H1 (cell line): Measurements from ENCODE around the gene ALDH3B1.

Experiments used
- EP300 ChIP-seq, 2 experiments: IDR thresholded peaks; 1 replicate in 1 of 2; 2 replicates in 1 of 2; pipeline ENCODE4 v1.6.1; 2011 to 2012; ENCODE audit warnings: low read depth in 2 of 2, low read length in 2 of 2, mild to moderate bottlenecking in 2 of 2, borderline replicate concordance in 1 of 2, inconsistent platforms in 1 of 2, moderate library complexity in 1 of 2
- POLR2AphosphoS5 ChIP-seq: IDR thresholded peaks from 2 replicates; pipeline ENCODE4 v1.6.1; 2011; ENCODE audit warnings: low read depth, low read length
- TF ChIP-seq, protein P1 (sequence below), 3 experiments: IDR thresholded peaks; 1 replicate in 2 of 3; 2 replicates in 1 of 3; pipeline versions ENCODE4 v1.5.1 to v1.6.1; 2011; ENCODE audit warnings: low read length in 3 of 3, mild to moderate bottlenecking in 3 of 3, inconsistent platforms in 2 of 3, low read depth in 1 of 3, moderate library complexity in 1 of 3; ENCODE audit not compliant: insufficient read depth in 1 of 3; ENCODE audit errors: control extremely low read depth in 1 of 3
- TF ChIP-seq, protein P2 (sequence below): IDR thresholded peaks from 2 replicates; pipeline ENCODE4 v1.6.1; 2012; ENCODE audit warnings: low read length, inconsistent platforms

DNA sequence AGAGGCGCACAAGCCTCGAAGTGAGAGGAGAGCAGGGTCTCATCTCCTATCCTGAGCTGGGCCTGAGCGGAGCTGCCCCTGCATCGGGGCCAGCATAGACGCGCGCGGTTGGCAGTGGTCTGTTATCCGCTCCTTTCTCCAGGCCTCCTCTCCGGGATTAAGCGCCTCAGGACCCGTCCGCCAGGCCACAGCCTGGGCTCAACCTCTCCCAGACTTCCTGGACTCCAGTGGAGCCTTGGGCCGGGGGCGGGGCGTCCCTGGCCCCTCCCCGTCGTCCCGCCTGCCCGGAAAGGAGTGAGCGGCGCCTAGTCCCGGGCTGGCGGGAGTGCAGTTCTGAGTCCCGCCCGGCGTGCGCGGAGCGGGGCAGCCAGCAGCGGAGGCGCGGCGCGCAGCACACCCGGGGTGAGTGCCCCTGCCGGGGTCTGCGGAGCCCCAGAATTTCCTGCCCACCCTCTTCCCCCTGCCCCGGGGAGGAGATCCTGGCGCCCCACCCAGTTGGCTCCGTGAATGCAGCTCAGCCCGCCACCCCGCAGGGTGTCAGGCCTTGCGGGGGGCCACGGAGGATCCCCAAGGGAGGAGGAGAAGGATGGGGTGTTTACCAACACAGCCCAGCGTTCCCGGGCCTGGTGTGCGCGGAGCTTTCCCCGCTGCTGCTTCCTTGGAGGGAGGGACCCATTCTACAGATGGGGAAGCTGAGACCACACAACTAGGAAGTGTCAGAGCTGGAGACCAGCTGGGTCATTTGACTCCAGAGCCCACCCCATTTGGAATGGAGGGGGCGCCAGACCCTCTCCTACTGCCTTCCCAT lies 28.8 kb downstream of the ALDH3B1 start, which contains the start of gene TCIRG1:
- TF ChIP-seq EP300 (IDR thresholded peaks at IDR 0.05; ENCODE audit: borderline replicate concordance in 1 of 2, low read depth in 2 of 2, low read length in 2 of 2) = no peak
- TF ChIP-seq, protein P1, sequence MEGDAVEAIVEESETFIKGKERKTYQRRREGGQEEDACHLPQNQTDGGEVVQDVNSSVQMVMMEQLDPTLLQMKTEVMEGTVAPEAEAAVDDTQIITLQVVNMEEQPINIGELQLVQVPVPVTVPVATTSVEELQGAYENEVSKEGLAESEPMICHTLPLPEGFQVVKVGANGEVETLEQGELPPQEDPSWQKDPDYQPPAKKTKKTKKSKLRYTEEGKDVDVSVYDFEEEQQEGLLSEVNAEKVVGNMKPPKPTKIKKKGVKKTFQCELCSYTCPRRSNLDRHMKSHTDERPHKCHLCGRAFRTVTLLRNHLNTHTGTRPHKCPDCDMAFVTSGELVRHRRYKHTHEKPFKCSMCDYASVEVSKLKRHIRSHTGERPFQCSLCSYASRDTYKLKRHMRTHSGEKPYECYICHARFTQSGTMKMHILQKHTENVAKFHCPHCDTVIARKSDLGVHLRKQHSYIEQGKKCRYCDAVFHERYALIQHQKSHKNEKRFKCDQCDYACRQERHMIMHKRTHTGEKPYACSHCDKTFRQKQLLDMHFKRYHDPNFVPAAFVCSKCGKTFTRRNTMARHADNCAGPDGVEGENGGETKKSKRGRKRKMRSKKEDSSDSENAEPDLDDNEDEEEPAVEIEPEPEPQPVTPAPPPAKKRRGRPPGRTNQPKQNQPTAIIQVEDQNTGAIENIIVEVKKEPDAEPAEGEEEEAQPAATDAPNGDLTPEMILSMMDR (IDR thresholded peaks at IDR 0.05; ENCODE audit: control extremely low read depth in 1 of 3, insufficient read depth in 1 of 3, low read depth in 1 of 3, low read length in 3 of 3) = peak in 1 of 3 experiments; percentile 5; a peak in 1 of 4 replicates
- TF ChIP-seq POLR2AphosphoS5 = no peak
- TF ChIP-seq, protein P2, sequence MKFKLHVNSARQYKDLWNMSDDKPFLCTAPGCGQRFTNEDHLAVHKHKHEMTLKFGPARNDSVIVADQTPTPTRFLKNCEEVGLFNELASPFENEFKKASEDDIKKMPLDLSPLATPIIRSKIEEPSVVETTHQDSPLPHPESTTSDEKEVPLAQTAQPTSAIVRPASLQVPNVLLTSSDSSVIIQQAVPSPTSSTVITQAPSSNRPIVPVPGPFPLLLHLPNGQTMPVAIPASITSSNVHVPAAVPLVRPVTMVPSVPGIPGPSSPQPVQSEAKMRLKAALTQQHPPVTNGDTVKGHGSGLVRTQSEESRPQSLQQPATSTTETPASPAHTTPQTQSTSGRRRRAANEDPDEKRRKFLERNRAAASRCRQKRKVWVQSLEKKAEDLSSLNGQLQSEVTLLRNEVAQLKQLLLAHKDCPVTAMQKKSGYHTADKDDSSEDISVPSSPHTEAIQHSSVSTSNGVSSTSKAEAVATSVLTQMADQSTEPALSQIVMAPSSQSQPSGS = no peak
